Caco-2 (cell line): ENCODE results near the gene RBM20. TPM values are rescaled to one million over a fixed set of nuclear protein-coding genes. Genes with fewer than 3 reads are reported as not detected.
A peak's percentile ranks its signal among the peaks of the same experiment; 100 is the strongest.

ENCODE experiments used
- BruUV-seq: library from RNA; stranded (reverse); fragments of 400-500 nt; replicated peaks from 2 replicates; lab custom pipeline; 2021; lab: Mats Ljungman, UMichigan
- CTCF ChIA-PET: fragments of 300-600 bp; sonication (Branson Sonifier 250); formaldehyde crosslinking; loops from one replicate; lab custom pipeline; 2022; ENCODE audit warnings: antibody characterized with exemption; lab: Charles Lee
- POLR2A ChIA-PET: fragments of 300-600 bp; sonication (Branson Sonifier 250); formaldehyde crosslinking; loops from one replicate; lab custom pipeline; 2022; ENCODE audit warnings: antibody characterized with exemption; lab: Charles Lee
- DNase-seq, 2 experiments: peaks; one replicate each; pipeline versions ENCODE4 v3.0.0 to v3.0.0-alpha.2; 2020 to 2022
- H3K27me3 ChIP-seq: replicated peaks from 2 replicates; pipeline ENCODE4 v1.6.0; 2011; ENCODE audit warnings: low read length; ENCODE audit not compliant: control insufficient read depth, insufficient read depth
- H3K36me3 ChIP-seq: 2 replicates; pipeline ENCODE4 v1.5.1; 2011; ENCODE audit warnings: low read length; ENCODE audit not compliant: control insufficient read depth, insufficient read depth
- H3K4me1 ChIP-seq: fragments of 250-450 bp; sonication (Bioruptor Pico); 2 replicates; pipeline ENCODE4 v1.5.1; 2020; ENCODE audit warnings: mild to moderate bottlenecking
- H3K4me3 ChIP-seq: 2 replicates; pipeline ENCODE4 v1.5.1; 2011; ENCODE audit warnings: low read depth, mild to moderate bottlenecking, control low read depth, low read length
- H3K9me3 ChIP-seq: fragments of 250-450 bp; sonication (Bioruptor Pico); 2 replicates; pipeline ENCODE4 v1.5.1; 2020; ENCODE audit warnings: mild to moderate bottlenecking, moderate library complexity
- H3K27ac Mint-ChIP-seq: one replicate; pipeline ENCODE4 v1.8.0; 2022; ENCODE audit warnings: mixed read lengths; ENCODE audit not compliant: unreplicated experiment
- H3K27me3 Mint-ChIP-seq: one replicate; pipeline ENCODE4 v1.8.0; 2022; ENCODE audit warnings: mixed read lengths; ENCODE audit not compliant: insufficient read depth, unreplicated experiment
- H3K36me3 Mint-ChIP-seq: one replicate; pipeline ENCODE4 v1.8.0; 2022; ENCODE audit warnings: mild to moderate bottlenecking, mixed read lengths; ENCODE audit not compliant: insufficient read depth, unreplicated experiment
- H3K4me1 Mint-ChIP-seq: one replicate; pipeline ENCODE4 v1.8.0; 2022; ENCODE audit warnings: low read depth, mixed read lengths; ENCODE audit not compliant: unreplicated experiment
- H3K4me3 Mint-ChIP-seq: one replicate; pipeline ENCODE4 v1.8.0; 2022; ENCODE audit warnings: mild to moderate bottlenecking, moderate library complexity, mixed read lengths; ENCODE audit not compliant: unreplicated experiment
- H3K9me3 Mint-ChIP-seq: one replicate; pipeline ENCODE4 v1.8.0; 2022; ENCODE audit warnings: mixed read lengths; ENCODE audit not compliant: unreplicated experiment
- CTCF ChIP-seq, 2 experiments: fragments of 200-600 bp in 1 of 2; IDR thresholded peaks; 1 replicate in 1 of 2; 2 replicates in 1 of 2; pipeline versions ENCODE4 v1.5.1 to v1.8.0; 2011 to 2022; ENCODE audit warnings: antibody characterized with exemption in 1 of 2, control low read depth in 1 of 2, inconsistent platforms in 1 of 2, low read depth in 1 of 2, low read length in 1 of 2, mild to moderate bottlenecking in 1 of 2, moderate library complexity in 1 of 2; ENCODE audit not compliant: insufficient read depth in 1 of 2, severe bottlenecking in 1 of 2, unreplicated experiment in 1 of 2
- intact Hi-C: fragments of 100-400 bp; cut with micrococcal nuclease; formaldehyde crosslinking; loops from one replicate; pipeline ENCODE4 v1.10.0; 2022; ENCODE audit not compliant: unreplicated experiment
- total RNA-seq: library from RNA; stranded (reverse); gene quantifications from 2 replicates; pipeline ENCODE4 v1.2.3, GENCODE V29; 2022

Gene RBM20
- total RNA-seq, 1 experiment from 2014 or later = 0.36 TPM

- Mint-ChIP-seq H3K27ac (no peak overlapping the region), H3K4me3 (no peak overlapping the region), H3K4me1 (no peaks in the 10 kb centered on the region), H3K9me3 (no peaks in the 10 kb centered on the region), H3K36me3 (no peaks in the 10 kb centered on the region), H3K27me3 (no peaks in the 10 kb centered on the region)
- peak; percentile 57 to 69 for DNase-seq
- intact Hi-C loops = loop anchor here (1.0 kb wide), 1 partner anchor 71 kb away; no protein-coding TSS in a partner anchor
- H3K4me3 ChIP-seq = no peak overlapping the region
- H3K36me3 ChIP-seq = no peaks in the 10 kb centered on the region
- no TSS peak for BruUV-seq
- H3K4me1 ChIP-seq = no peaks in the 10 kb centered on the region
- no peaks in the 10 kb centered on the region for H3K27me3 ChIP-seq
- ChIA-PET CTCF (interaction anchor here (1.6 kb wide), 1 partner anchor 71 kb away, joined by 9 read pairs; no protein-coding TSS in a partner anchor), POLR2A (no interaction called here)
- no peaks in the 10 kb centered on the region for H3K9me3 ChIP-seq
- TF ChIP-seq CTCF (IDR thresholded peaks at IDR 0.05; ENCODE audit: insufficient read depth in 1 of 2, low read depth in 1 of 2, low read length in 1 of 2, severe bottlenecking in 1 of 2, unreplicated experiment in 1 of 2) = peak; percentile 60 to 84
Measured at GRCh38 chr10:110681023-110681681, 37.0 kb downstream of the RBM20 start.

- Histone ChIP-seq H3K9me3 (no peaks in the 10 kb centered on the region), H3K4me3 (no peak overlapping the region), H3K27me3 (no peaks in the 10 kb centered on the region), H3K36me3 (no peaks in the 10 kb centered on the region), H3K4me1 (no peaks in the 10 kb centered on the region)
- no peak for TF ChIP-seq CTCF (IDR thresholded peaks at IDR 0.05; ENCODE audit: insufficient read depth in 1 of 2, low read depth in 1 of 2, low read length in 1 of 2, severe bottlenecking in 1 of 2, unreplicated experiment in 1 of 2)
- H3K9me3 Mint-ChIP-seq = no peaks in the 10 kb centered on the region
- H3K27ac Mint-ChIP-seq = no peak overlapping the region
- H3K36me3 Mint-ChIP-seq = no peaks in the 10 kb centered on the region
- CTCF ChIA-PET = no interaction called here
- H3K4me1 Mint-ChIP-seq = no peaks in the 10 kb centered on the region
- POLR2A ChIA-PET = no interaction called here
- H3K27me3 Mint-ChIP-seq = no peaks in the 10 kb centered on the region
- H3K4me3 Mint-ChIP-seq = no peak overlapping the region
- no TSS peak for BruUV-seq
- DNase-seq = no peak
- intact Hi-C loops = no loop called here
Measured at GRCh38 chr10:110682348-110682747, 38.2 kb downstream of the RBM20 start.

GRCh38 chr10:110684800-110685446 is 40.8 kb downstream of the RBM20 start:
- Mint-ChIP-seq H3K4me1 (peaks cover 7% of the 10 kb centered on the region), H3K9me3 (no peaks in the 10 kb centered on the region), H3K27me3 (no peaks in the 10 kb centered on the region), H3K4me3 (no peak overlapping the region), H3K36me3 (no peaks in the 10 kb centered on the region), H3K27ac (no peak overlapping the region)
- no peak for DNase-seq
- CTCF ChIA-PET = no interaction called here
- H3K4me1 ChIP-seq = no peaks in the 10 kb centered on the region
- no peak overlapping the region for H3K4me3 ChIP-seq
- no peaks in the 10 kb centered on the region for H3K27me3 ChIP-seq
- POLR2A ChIA-PET = no interaction called here
- intact Hi-C loops = no loop called here
- H3K9me3 ChIP-seq = no peaks in the 10 kb centered on the region
- no peak for TF ChIP-seq CTCF (IDR thresholded peaks at IDR 0.05; ENCODE audit: insufficient read depth in 1 of 2, low read depth in 1 of 2, low read length in 1 of 2, severe bottlenecking in 1 of 2, unreplicated experiment in 1 of 2)
- BruUV-seq = no TSS peak
- no peaks in the 10 kb centered on the region for H3K36me3 ChIP-seq
